Stimulated activated effector memory CD8-positive, alpha-beta T cell treated with anti-CD3 and anti-CD28 coated beads, Interleukin-12 subunit alpha, Interleukin-12 subunit beta, amount 100 ng/mL, for 72 hours (primary cell): ENCODE measurements around the gene KCNT2.
"Not testable (repeated sequence)": the region's sequence is repeated elsewhere in the genome, so short reads cannot be mapped to it uniquely, and the experiment has no call there.

Source experiments
- ATAC-seq: fragments of 150-1000 bp; cut with Tn5 transposase; 2 replicates; pipeline ENCODE4 v1.10.0; 2021
- DNase-seq, 2 donors: peaks; one replicate each; pipeline ENCODE4 v3.0.0; 2021 to 2022; ENCODE audit warnings: low spot score in 2 of 2
- H3K27ac Mint-ChIP-seq: one replicate; pipeline ENCODE4 v1.8.0; 2022; ENCODE audit warnings: mild to moderate bottlenecking, mixed read lengths
- H3K36me3 Mint-ChIP-seq: one replicate; pipeline ENCODE4 v1.8.0; 2022; ENCODE audit warnings: mild to moderate bottlenecking, mixed read lengths
- H3K4me1 Mint-ChIP-seq: one replicate; pipeline ENCODE4 v1.8.0; 2022; ENCODE audit warnings: mixed read lengths
- H3K4me3 Mint-ChIP-seq: one replicate; pipeline ENCODE4 v1.8.0; 2022; ENCODE audit warnings: mild to moderate bottlenecking, mixed read lengths
- H3K9me3 Mint-ChIP-seq: one replicate; pipeline ENCODE4 v1.8.0; 2022; ENCODE audit warnings: mixed read lengths

The KCNT2 gene

DNA sequence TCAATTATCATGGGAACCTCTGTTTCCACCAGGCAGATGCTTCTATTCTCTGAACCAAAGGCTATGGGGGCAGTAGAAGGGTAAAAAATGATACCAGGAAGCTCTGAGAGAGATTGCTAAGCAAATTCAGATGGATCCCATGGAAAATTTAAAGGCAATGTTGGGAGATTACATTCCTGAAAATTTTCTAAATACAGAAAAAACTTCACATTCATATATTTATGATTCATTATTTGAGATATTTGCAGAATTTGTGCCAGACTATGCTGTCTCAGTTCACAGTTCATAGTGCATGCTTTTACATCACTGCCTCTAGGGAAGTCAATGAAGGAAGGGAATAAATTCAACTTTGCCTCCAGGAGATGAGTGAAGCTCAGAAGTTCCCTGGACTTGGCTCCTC, 57.5 kb downstream of the KCNT2 start:
- no peak for ATAC-seq
- no peak for DNase-seq
- Mint-ChIP-seq H3K9me3 (peaks cover 5% of the 10 kb centered on the region), H3K36me3 (no peaks in the 10 kb centered on the region), H3K4me1 (no peaks in the 10 kb centered on the region), H3K27ac (no peak overlapping the region), H3K4me3 (no peak overlapping the region)

DNA sequence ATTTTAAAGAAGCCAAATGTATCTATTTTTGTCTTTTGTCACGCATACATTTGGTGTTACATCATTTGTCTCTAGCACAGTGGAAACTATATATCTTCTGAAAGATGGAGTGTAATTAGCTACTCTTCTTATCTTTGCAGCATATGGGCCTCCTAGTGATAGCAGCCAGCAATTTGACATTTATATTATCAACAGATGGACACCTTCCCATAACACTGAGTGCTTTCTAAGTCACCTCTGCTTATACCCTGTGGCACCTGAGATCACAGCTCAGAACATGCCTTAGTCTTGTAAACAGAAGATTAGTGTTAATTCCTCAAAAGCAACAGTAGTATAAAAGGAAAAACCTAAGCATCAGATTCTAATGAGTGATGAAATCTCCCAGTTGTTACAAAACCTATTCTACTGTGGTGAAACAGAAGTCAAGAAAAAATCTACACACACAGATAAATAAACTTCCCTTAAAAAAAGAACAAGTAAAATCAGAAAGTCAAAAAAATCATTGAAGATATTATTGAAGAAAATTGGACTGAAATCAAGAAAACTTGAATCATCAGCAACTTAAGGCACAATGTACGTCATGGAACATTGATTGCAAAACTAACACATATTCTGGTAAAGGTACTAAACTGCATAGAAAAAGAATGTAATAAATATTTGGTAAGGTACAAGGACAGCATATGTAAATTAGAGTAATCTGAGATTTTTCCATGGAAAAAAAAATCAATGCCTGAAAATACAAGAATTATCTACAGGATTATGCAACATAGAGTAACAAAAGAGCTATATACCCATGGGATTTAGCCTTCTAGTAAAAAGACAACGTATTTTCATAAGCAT, 61.7 kb downstream of the KCNT2 start:
- DNase-seq (no peak), ATAC-seq (no peak)
- no peaks in the 10 kb centered on the region for H3K4me1 Mint-ChIP-seq
- no peaks in the 10 kb centered on the region for H3K9me3 Mint-ChIP-seq
- no peaks in the 10 kb centered on the region for H3K36me3 Mint-ChIP-seq
- H3K27ac Mint-ChIP-seq = no peak overlapping the region
- H3K4me3 Mint-ChIP-seq = no peak overlapping the region

- Mint-ChIP-seq H3K27ac (no peak overlapping the region), H3K9me3 (no peaks in the 10 kb centered on the region), H3K4me3 (no peak overlapping the region), H3K36me3 (no peaks in the 10 kb centered on the region), H3K4me1 (no peaks in the 10 kb centered on the region)
- no peak for ATAC-seq
- DNase-seq = no peak
Measured at GRCh38 chr1:196545222-196545621, 63.0 kb downstream of the KCNT2 start.

DNA sequence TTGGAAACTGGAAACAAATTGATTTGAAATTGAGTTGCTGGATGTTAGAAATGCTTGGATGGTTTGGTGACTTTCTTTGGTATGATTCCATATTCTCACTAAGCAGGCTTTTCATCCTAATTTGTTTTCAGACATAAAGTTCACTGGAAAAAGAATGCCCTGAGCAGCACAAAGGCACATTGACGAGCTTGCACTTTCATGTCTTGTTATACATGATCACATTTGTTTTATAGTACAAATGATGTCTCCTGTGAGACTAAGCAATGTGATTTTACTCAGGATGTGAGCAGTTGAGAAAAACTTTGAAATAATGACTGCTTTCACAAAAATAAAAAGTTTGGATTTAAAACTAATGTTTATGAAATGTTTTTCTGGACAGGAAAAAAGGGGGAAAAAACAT, 63.6 kb downstream of the KCNT2 start:
- no peaks in the 10 kb centered on the region for H3K36me3 Mint-ChIP-seq
- ATAC-seq (no peak), DNase-seq (no peak)
- no peaks in the 10 kb centered on the region for H3K9me3 Mint-ChIP-seq
- H3K4me1 Mint-ChIP-seq = no peaks in the 10 kb centered on the region
- no peak overlapping the region for H3K27ac Mint-ChIP-seq
- H3K4me3 Mint-ChIP-seq = no peak overlapping the region

GRCh38 chr1:196543833-196544232, 64.4 kb downstream of the KCNT2 start:
- DNase-seq = no peak
- Mint-ChIP-seq H3K4me3 (no peak overlapping the region), H3K36me3 (no peaks in the 10 kb centered on the region), H3K4me1 (no peaks in the 10 kb centered on the region), H3K27ac (no peak overlapping the region), H3K9me3 (no peaks in the 10 kb centered on the region)
- ATAC-seq = no peak

GRCh38 chr1:196538473-196538872, 69.8 kb downstream of the KCNT2 start:
- DNase-seq = no peak
- H3K27ac Mint-ChIP-seq = no peak overlapping the region
- peaks cover 9% of the 10 kb centered on the region for H3K9me3 Mint-ChIP-seq
- ATAC-seq = no peak
- no peak overlapping the region for H3K4me3 Mint-ChIP-seq
- no peaks in the 10 kb centered on the region for H3K4me1 Mint-ChIP-seq
- no peaks in the 10 kb centered on the region for H3K36me3 Mint-ChIP-seq

GRCh38 chr1:196535727-196536126, 72.5 kb downstream of the KCNT2 start:
- peak; percentile 44 for ATAC-seq
- H3K4me1 Mint-ChIP-seq = no peaks in the 10 kb centered on the region

GRCh38 chr1:196531737-196532524, 76.3 kb downstream of the KCNT2 start:
- DNase-seq (no peak), ATAC-seq (no peak)
- H3K9me3 Mint-ChIP-seq = peaks cover 3% of the 10 kb centered on the region
- no peak overlapping the region for H3K4me3 Mint-ChIP-seq
- H3K36me3 Mint-ChIP-seq = no peaks in the 10 kb centered on the region
- H3K4me1 Mint-ChIP-seq = no peaks in the 10 kb centered on the region
- no peak overlapping the region for H3K27ac Mint-ChIP-seq

More at GRCh38 chr1:196535727-196536126, 72.5 kb downstream of the KCNT2 start:
- H3K4me3 Mint-ChIP-seq = no peak overlapping the region
- DNase-seq = no peak
- no peaks in the 10 kb centered on the region for H3K36me3 Mint-ChIP-seq
- H3K9me3 Mint-ChIP-seq = peaks cover 9% of the 10 kb centered on the region
- no peak overlapping the region for H3K27ac Mint-ChIP-seq

DNA sequence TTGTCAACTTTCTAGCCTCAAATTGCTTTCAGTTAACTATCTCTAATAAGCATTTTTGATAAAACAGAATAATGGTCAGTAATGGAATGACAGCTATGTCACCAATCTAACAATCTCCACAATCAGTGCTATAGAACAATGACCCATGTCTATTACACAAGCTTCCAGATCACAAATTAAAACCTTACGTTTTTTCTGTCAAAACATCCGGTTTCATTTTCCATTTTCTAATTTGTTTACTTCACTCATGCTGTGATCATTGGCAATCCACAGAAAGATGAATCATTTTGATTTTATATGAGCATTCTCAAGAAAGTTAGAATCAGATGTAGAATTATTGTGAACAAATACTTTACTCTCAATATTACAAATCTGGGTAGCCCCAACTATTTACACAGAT, 80.3 kb downstream of the KCNT2 start:
- no peak overlapping the region for H3K27ac Mint-ChIP-seq
- H3K36me3 Mint-ChIP-seq = no peaks in the 10 kb centered on the region
- ATAC-seq (no peak), DNase-seq (no peak)
- H3K4me1 Mint-ChIP-seq = peaks cover 3% of the 10 kb centered on the region
- no peaks in the 10 kb centered on the region for H3K9me3 Mint-ChIP-seq
- H3K4me3 Mint-ChIP-seq = no peak overlapping the region

DNA sequence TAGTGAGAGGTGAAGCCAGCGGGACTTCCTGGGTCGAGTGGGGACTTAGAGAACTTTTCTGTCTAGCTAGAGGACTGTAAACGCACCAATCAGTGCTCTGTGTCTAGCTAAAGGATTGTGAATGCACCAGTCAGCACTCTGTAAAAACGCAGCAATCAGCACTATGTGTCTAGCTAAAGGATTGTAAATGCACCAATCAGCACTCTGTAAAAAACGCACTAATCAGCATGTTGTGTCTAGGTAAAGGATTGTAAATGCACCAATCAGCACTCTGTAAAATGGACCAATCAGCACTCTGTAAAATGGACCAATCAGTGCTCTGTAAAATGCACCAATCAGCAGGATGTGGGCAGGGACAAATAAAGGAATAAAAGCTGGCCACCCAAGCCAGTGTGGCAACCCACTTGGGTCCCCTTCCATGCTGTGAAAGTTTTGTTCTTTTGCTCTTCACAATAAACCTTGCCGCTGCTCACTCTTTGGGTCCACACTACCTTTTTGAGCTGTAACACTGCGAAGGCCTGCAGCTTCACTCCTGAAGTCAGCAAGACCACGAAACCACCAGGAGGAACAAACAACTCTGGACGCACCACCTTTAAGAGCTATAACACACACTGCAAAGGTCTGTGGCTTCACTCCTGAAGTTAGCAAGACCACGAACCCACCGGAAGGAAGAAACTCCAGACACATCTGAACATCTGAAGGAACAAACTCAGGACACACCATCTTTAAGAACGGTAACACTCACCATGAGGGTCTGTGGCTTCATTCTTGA, 85.5 kb downstream of the KCNT2 start:
- H3K4me1 Mint-ChIP-seq, DNase-seq, ATAC-seq, H3K27ac Mint-ChIP-seq, H3K9me3 Mint-ChIP-seq, H3K36me3 Mint-ChIP-seq, H3K4me3 Mint-ChIP-seq: not testable (repeated sequence)

DNA sequence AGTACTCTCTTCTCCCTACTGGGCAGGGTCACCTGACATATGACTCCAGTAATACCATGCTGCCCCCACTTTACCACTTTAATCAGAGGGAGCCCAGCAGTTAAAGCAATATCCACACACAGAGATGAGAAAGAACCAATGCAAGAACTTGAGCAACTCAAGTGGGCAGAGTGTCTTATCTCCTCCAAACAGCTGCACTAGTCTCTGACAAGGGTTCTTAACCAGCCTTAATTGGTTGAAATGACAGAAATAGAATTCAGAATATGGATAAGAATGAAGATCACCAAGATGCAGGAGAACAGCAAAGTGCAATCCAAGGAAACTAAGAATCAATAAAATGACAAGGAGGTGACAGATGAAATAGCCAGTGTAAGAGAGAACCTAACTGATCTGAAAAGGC, 91.0 kb downstream of the KCNT2 start:
- Mint-ChIP-seq H3K27ac (no peak overlapping the region), H3K4me1 (no peaks in the 10 kb centered on the region), H3K36me3 (no peaks in the 10 kb centered on the region), H3K9me3 (no peaks in the 10 kb centered on the region), H3K4me3 (no peak overlapping the region)
- ATAC-seq = no peak
- no peak for DNase-seq

DNA sequence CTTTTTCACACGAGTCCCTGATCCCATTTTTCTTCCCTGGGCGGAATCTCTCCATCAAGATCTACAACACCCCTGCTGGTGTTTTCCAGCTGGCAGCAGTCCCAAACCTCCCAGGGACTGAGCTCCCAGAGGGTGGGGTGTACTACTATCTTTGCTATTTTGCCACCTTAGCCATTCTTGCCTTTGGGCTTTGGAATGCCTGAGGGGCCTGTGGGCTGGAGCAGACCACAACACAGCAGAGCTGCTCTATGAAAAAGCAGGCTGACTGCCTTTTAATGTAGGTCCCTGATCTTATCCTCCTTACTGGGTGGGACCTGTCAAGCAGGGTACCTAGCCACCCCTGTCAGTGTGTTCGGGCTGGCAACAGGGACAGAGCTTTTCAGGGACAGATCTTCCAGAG, 91.9 kb downstream of the KCNT2 start:
- Mint-ChIP-seq H3K4me3 (no peak overlapping the region), H3K9me3 (no peaks in the 10 kb centered on the region), H3K27ac (no peak overlapping the region), H3K4me1 (no peaks in the 10 kb centered on the region), H3K36me3 (no peaks in the 10 kb centered on the region)
- DNase-seq (no peak), ATAC-seq (no peak)

GRCh38 chr1:196515904-196516303, 92.3 kb downstream of the KCNT2 start:
- H3K36me3 Mint-ChIP-seq = no peaks in the 10 kb centered on the region
- ATAC-seq = no peak
- H3K4me3 Mint-ChIP-seq = no peak overlapping the region
- no peak for DNase-seq
- H3K4me1 Mint-ChIP-seq = no peaks in the 10 kb centered on the region
- H3K9me3 Mint-ChIP-seq = no peaks in the 10 kb centered on the region
- H3K27ac Mint-ChIP-seq = no peak overlapping the region

DNA sequence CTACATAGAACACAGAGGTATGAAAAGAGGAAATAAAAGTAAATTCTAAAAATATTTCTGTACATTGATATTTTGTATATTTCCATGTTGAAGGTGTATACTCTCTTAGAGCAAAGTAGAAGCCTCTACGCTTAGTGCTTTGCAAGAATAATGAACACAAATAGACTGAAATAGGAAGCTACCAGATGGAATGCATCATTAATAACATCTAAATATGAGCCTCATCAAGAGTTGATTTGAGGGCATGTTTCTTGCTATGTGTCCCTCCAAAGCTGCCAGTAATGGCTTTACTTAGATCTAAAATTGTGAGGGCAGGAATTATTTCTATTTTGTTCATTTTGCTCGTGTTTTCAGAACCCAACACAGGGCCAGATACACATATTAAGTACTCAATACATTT, 94.4 kb downstream of the KCNT2 start:
- Mint-ChIP-seq H3K4me3 (no peak overlapping the region), H3K36me3 (no peaks in the 10 kb centered on the region), H3K9me3 (no peaks in the 10 kb centered on the region), H3K27ac (no peak overlapping the region), H3K4me1 (no peaks in the 10 kb centered on the region)
- DNase-seq (no peak), ATAC-seq (no peak)

DNA sequence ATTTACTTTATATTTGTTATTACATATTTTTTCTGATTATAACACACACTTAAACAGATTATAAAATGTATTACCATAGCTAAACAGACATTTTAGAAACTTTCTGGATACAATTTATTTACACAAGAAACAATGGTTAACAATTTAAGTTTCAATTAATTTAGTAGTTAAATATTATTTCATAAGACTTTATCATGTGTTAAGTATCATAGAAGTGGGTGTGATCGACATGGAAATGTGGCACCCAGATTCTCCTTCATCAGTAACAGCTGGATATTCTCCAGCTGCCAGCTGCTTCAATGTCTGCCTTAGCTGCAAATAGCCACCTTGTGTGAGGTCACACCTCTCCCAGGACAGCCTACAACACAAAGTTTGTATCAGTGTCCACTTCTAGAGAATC, 97.8 kb downstream of the KCNT2 start:
- H3K36me3 Mint-ChIP-seq = no peaks in the 10 kb centered on the region
- no peak for ATAC-seq
- H3K27ac Mint-ChIP-seq = no peak overlapping the region
- H3K4me3 Mint-ChIP-seq = no peak overlapping the region
- no peaks in the 10 kb centered on the region for H3K4me1 Mint-ChIP-seq
- H3K9me3 Mint-ChIP-seq = no peaks in the 10 kb centered on the region
- DNase-seq = no peak
